Endodermal cell (in vitro differentiated cells): Measurements from ENCODE around the gene SPEF2. TPM values are rescaled to one million over a fixed set of nuclear protein-coding genes. Genes with fewer than 3 reads are reported as not detected.
"Not testable (repeated sequence)": the region's sequence is repeated elsewhere in the genome, so short reads cannot be mapped to it uniquely, and the experiment has no call there.

Experiments
- DNase-seq: peaks from one replicate; pipeline ENCODE4 v3.0.0-alpha.2; 2017
- H3K27ac ChIP-seq: 2 replicates; pipeline ENCODE4 v1.5.1; 2013; ENCODE audit warnings: mild to moderate bottlenecking, low read depth, low read length, moderate library complexity
- H3K27me3 ChIP-seq: 2 replicates; pipeline ENCODE4 v1.6.1; 2013; ENCODE audit warnings: mild to moderate bottlenecking, low read length, moderate library complexity; ENCODE audit not compliant: insufficient read depth, control insufficient read depth, poor library complexity, severe bottlenecking
- H3K36me3 ChIP-seq: 2 replicates; pipeline ENCODE4 v1.7.0; 2013; ENCODE audit warnings: mild to moderate bottlenecking, low read length, moderate library complexity; ENCODE audit not compliant: control insufficient read depth, insufficient read depth
- H3K4me1 ChIP-seq: one replicate; pipeline ENCODE4 v1.7.0; 2013; ENCODE audit warnings: low read length; ENCODE audit not compliant: control insufficient read depth, insufficient read depth
- H3K4me3 ChIP-seq: 2 replicates; pipeline ENCODE4 v1.5.1; 2013; ENCODE audit warnings: mild to moderate bottlenecking, low read length, moderate library complexity
- H3K9ac ChIP-seq: 2 replicates; pipeline ENCODE4 v1.6.1; 2013; ENCODE audit warnings: mild to moderate bottlenecking, low read length, moderate library complexity; ENCODE audit not compliant: poor library complexity, severe bottlenecking; ENCODE audit errors: extremely low read depth
- H3K9me3 ChIP-seq: 2 replicates; pipeline ENCODE4 v1.6.1; 2013; ENCODE audit warnings: mild to moderate bottlenecking, low read length, moderate library complexity; ENCODE audit not compliant: control insufficient read depth
- H3K27ac Mint-ChIP-seq: 2 replicates; pipeline ENCODE4 v1.8.0; 2020; ENCODE audit warnings: mixed read lengths
- H3K27me3 Mint-ChIP-seq: 2 replicates; pipeline ENCODE4 v1.8.0; 2021; ENCODE audit warnings: mild to moderate bottlenecking, mixed read lengths; ENCODE audit not compliant: insufficient read depth
- H3K36me3 Mint-ChIP-seq: 2 replicates; pipeline ENCODE4 v1.8.0; 2020; ENCODE audit warnings: low read depth, mixed read lengths
- H3K4me1 Mint-ChIP-seq: 2 replicates; pipeline ENCODE4 v1.8.0; 2020; ENCODE audit warnings: mixed read lengths
- H3K4me3 Mint-ChIP-seq: 2 replicates; pipeline ENCODE4 v1.8.0; 2020; ENCODE audit warnings: mild to moderate bottlenecking, moderate library complexity, mixed read lengths
- H3K9me3 Mint-ChIP-seq: 2 replicates; pipeline ENCODE4 v1.8.0; 2020; ENCODE audit warnings: mild to moderate bottlenecking, mixed read lengths
- WGBS, 2 experiments: methylation state at CpG; one replicate each; pipeline versions ENCODE4 v1.1.5 to v1.1.7; 2013; ENCODE audit warnings: missing lambda C conversion rate in 2 of 2, mixed read lengths in 1 of 2; ENCODE audit not compliant: insufficient coverage in 1 of 2, insufficient read length in 1 of 2; 5-methylcytosine and 5-hydroxymethylcytosine counted together
- total RNA-seq, 2 donors: library from RNA; stranded (reverse); fragmentation: NEBNext Ultra II Directional in 1 of 2; extraction: Animal tissue kit (Norgen Biotek cat#: 25700) in 1 of 2; gene quantifications; 2 replicates in 1 of 2; 3 replicates in 1 of 2; pipeline ENCODE4 v1.2.1, GENCODE V29; 2021
- TF ChIP-seq, protein P1 (sequence below): fragments of 200-600 bp; sonication (generic); conservative IDR thresholded peaks from 2 replicates; pipeline ENCODE4 v1.5.0; 2021; ENCODE audit warnings: antibody characterized with exemption, mild to moderate bottlenecking

The SPEF2 gene
- total RNA-seq, 2 donors from 2014 or later: 3.3 to 4.0 TPM

DNA sequence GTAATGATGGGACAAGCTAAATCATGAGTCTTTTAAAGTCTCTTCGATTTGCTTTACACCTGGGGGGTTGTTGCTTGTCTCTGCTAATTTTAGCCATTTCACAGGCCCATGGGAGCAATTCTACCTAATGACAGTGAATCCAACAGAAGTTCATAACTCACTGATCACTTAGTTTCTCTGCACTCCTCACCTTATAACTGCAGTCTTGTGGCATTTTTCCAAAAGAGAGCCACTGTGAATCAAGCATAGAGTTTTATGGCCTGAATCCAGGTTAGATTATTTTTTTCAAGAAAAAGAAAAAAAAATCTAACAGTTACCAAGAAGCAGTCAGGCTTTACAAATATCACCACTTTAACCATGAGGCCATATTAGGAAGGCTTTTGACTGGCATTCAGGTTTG, 237.5 kb downstream of the SPEF2 start:
- TF ChIP-seq, protein P1, sequence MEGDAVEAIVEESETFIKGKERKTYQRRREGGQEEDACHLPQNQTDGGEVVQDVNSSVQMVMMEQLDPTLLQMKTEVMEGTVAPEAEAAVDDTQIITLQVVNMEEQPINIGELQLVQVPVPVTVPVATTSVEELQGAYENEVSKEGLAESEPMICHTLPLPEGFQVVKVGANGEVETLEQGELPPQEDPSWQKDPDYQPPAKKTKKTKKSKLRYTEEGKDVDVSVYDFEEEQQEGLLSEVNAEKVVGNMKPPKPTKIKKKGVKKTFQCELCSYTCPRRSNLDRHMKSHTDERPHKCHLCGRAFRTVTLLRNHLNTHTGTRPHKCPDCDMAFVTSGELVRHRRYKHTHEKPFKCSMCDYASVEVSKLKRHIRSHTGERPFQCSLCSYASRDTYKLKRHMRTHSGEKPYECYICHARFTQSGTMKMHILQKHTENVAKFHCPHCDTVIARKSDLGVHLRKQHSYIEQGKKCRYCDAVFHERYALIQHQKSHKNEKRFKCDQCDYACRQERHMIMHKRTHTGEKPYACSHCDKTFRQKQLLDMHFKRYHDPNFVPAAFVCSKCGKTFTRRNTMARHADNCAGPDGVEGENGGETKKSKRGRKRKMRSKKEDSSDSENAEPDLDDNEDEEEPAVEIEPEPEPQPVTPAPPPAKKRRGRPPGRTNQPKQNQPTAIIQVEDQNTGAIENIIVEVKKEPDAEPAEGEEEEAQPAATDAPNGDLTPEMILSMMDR: no peak
- peak overlapping the region; percentile 47 for H3K4me3 ChIP-seq
- H3K9ac ChIP-seq: no peak overlapping the region
- Mint-ChIP-seq H3K27me3 (no peaks in the 10 kb centered on the region), H3K4me3 (no peak overlapping the region), H3K4me1 (peaks cover 43% of the 10 kb centered on the region), H3K27ac (no peak overlapping the region), H3K36me3 (no peaks in the 10 kb centered on the region), H3K9me3 (no peaks in the 10 kb centered on the region)
- no peaks in the 10 kb centered on the region for H3K27me3 ChIP-seq
- H3K9me3 ChIP-seq: peaks cover 6% of the 10 kb centered on the region
- peaks cover 34% of the 10 kb centered on the region for H3K4me1 ChIP-seq
- no peak for DNase-seq
- WGBS, 2 experiments: 100% methylated on average over 1 of the region's 1 CpG
- H3K27ac ChIP-seq: no peak overlapping the region
- H3K36me3 ChIP-seq: no peaks in the 10 kb centered on the region

DNA sequence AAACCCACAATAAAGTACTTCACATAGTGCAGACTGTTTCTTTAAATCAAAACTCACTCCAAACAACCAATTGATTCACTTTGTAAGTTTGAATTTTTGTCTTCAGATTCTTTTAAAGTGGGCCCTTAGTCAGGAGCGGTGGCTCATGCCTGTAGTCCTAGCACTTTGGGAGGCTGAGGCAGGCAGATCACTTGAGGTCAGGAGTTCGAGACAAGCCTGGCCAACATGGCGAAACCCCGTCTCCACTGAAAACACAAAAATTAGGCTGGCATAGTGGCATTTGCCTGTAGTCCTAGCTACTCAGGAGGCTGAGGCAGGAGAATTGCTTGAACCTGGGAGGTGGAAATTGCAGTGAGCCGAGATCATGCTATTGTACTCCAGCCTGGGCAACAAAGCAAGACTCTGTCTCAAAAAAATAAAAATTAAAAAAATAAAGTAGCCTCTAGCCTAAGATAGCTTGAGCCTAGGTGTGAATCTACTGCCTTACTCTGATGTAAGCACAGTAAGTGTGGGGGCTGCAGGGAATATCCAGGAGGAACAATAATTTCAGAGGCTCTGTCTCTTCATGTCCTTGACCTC, 238.6 kb downstream of the SPEF2 start:
- H3K27ac ChIP-seq, H3K36me3 ChIP-seq, H3K9ac ChIP-seq, H3K4me3 Mint-ChIP-seq, H3K9me3 ChIP-seq, H3K27me3 ChIP-seq, H3K36me3 Mint-ChIP-seq, H3K9me3 Mint-ChIP-seq, DNase-seq, H3K27me3 Mint-ChIP-seq: not testable (repeated sequence)
- H3K4me1 ChIP-seq: peaks cover 34% of the 10 kb centered on the region
- peak overlapping the region; percentile 72 for H3K27ac Mint-ChIP-seq
- peak overlapping the region; percentile 16 for H3K4me3 ChIP-seq
- 91 to 92% methylated on average over 4 to 5 of the region's 5 CpGs for WGBS, 2 experiments
- peaks cover 46% of the 10 kb centered on the region for H3K4me1 Mint-ChIP-seq

DNA sequence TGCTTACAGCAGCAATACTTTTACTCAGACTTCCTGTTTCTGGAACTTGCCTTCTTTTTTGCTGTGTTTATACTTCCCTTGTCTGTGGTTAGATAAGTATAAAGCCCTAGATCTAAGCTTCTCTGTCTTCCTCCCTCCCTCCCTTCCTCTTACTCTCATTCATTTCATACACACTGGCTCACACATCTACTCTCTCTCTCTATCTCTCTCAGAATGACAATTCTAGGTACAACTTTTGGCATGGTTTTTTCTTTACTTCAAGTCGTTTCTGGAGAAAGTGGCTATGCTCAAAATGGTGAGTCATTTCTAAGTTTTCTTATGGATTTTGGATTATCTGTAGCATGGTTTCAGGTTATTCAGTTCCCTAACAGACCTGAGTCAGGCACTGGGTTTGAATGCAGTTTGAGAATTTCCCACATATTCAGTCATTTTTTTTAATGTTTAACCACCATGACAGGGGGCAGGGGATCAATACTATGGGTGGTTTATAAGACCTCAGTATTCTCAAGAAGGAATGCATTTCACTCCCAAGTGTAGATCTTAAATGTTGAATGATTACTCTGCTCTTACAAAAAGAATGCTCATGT, 239.2 kb downstream of the SPEF2 start, which contains the start of gene IL7R:
IL7R (plus strand) TSS at position 127 of the 587 bp plus-strand sequence; CDS start at position 214, 87 bp downstream.
- Mint-ChIP-seq H3K27ac (peak within 1 kb of the TSS; percentile 72), H3K4me1 (peaks cover 46% of the 10 kb centered on the region), H3K36me3 (no peaks in the 10 kb centered on the region), H3K27me3 (no peaks in the 10 kb centered on the region), H3K9me3 (no peaks in the 10 kb centered on the region), H3K4me3 (no peak within 1 kb of the TSS)
- 50 to 68% methylated on average over 1 of the region's 1 CpG for WGBS, 2 experiments
- no peaks in the 10 kb centered on the region for H3K27me3 ChIP-seq
- TF ChIP-seq, protein P1: no peak
- H3K9ac ChIP-seq: no peak within 1 kb of the TSS
- peaks cover 5% of the 10 kb centered on the region for H3K9me3 ChIP-seq
- H3K4me3 ChIP-seq: peak within 1 kb of the TSS; percentile 16
- H3K36me3 ChIP-seq: no peaks in the 10 kb centered on the region
- H3K4me1 ChIP-seq: peaks cover 34% of the 10 kb centered on the region
- no peak for DNase-seq
- no peak within 1 kb of the TSS for H3K27ac ChIP-seq
